LNCAP (cell line): Measurements from ENCODE around the gene TAS2R1.

ENCODE experiments used
- CTCF ChIP-seq: fragments of 450-650 bp; IDR thresholded peaks from 2 replicates; pipeline ENCODE4 v1.5.1; 2017; ENCODE audit warnings: mild to moderate bottlenecking

Gene TAS2R1

GRCh38 chr5:9621379-9621903, 8.7 kb downstream of the TAS2R1 start:
- TF ChIP-seq CTCF: no peak

GRCh38 chr5:9619331-9620092, 10.6 kb downstream of the TAS2R1 start:
- no peak for TF ChIP-seq CTCF

GRCh38 chr5:9617739-9618504, 12.2 kb downstream of the TAS2R1 start:
- TF ChIP-seq CTCF: no peak

GRCh38 chr5:9617221-9617620, 12.9 kb downstream of the TAS2R1 start:
- no peak for TF ChIP-seq CTCF

GRCh38 chr5:9615331-9615730, 14.8 kb downstream of the TAS2R1 start:
- no peak for TF ChIP-seq CTCF

GRCh38 chr5:9613360-9613759, 16.8 kb downstream of the TAS2R1 start:
- no peak for TF ChIP-seq CTCF

GRCh38 chr5:9610969-9611368, 19.2 kb downstream of the TAS2R1 start:
- no peak for TF ChIP-seq CTCF
